ENCODE data around the gene SLC35G2. TPM values are rescaled to one million over a fixed set of nuclear protein-coding genes. Genes with fewer than 3 reads are reported as not detected.

The SLC35G2 gene
- total RNA-seq, 1 donor from 2014 or later, result 3.9 TPM

Other genes with a start within 250 kb of the SLC35G2 start
- gene STAG1, start 66.7 kb upstream of the SLC35G2 start, total RNA-seq, result 20.7 and 22.0 TPM in 2 replicates
- 17.7 and 25.7 TPM in 2 replicates for gene NCK1, start 43.1 kb downstream of the SLC35G2 start, total RNA-seq
- gene IL20RB, start 138.9 kb downstream of the SLC35G2 start, total RNA-seq, result 0.58 and 0.89 TPM in 2 replicates